Osteocyte (in vitro differentiated cells): ENCODE measurements around the gene PRPF18. TPM values are rescaled to one million over a fixed set of nuclear protein-coding genes. Genes with fewer than 3 reads are reported as not detected.
A peak's percentile ranks its signal among the peaks of the same experiment; 100 is the strongest.

Experiments used
- DNase-seq: peaks from one replicate; pipeline ENCODE4 v3.0.0; 2021; ENCODE audit warnings: mixed read lengths; ENCODE audit not compliant: unreplicated experiment; ENCODE audit errors: extremely low spot score
- H3K27ac Mint-ChIP-seq: one replicate; pipeline ENCODE4 v1.8.0; 2021; ENCODE audit warnings: mild to moderate bottlenecking, mixed read lengths; ENCODE audit not compliant: unreplicated experiment
- H3K27me3 Mint-ChIP-seq: one replicate; pipeline ENCODE4 v1.8.0; 2021; ENCODE audit warnings: mixed read lengths; ENCODE audit not compliant: unreplicated experiment
- H3K36me3 Mint-ChIP-seq: one replicate; pipeline ENCODE4 v1.8.0; 2021; ENCODE audit warnings: mixed read lengths; ENCODE audit not compliant: unreplicated experiment
- H3K4me1 Mint-ChIP-seq: one replicate; pipeline ENCODE4 v1.8.0; 2021; ENCODE audit warnings: mixed read lengths; ENCODE audit not compliant: unreplicated experiment
- H3K4me3 Mint-ChIP-seq: one replicate; pipeline ENCODE4 v1.8.0; 2021; ENCODE audit warnings: mild to moderate bottlenecking, moderate library complexity, mixed read lengths; ENCODE audit not compliant: unreplicated experiment
- H3K9me3 Mint-ChIP-seq: one replicate; pipeline ENCODE4 v1.8.0; 2021; ENCODE audit warnings: mixed read lengths; ENCODE audit not compliant: unreplicated experiment
- total RNA-seq: library from RNA; stranded (reverse); gene quantifications from 2 replicates; pipeline ENCODE4 v1.2.1, GENCODE V29; 2021
- TF ChIP-seq, protein P1 (sequence below): fragments of 200-600 bp; sonication (generic); IDR thresholded peaks from 2 replicates; pipeline ENCODE4 v1.5.0; 2021; ENCODE audit warnings: antibody characterized with exemption, mild to moderate bottlenecking, moderate library complexity

PRPF18 gene
- total RNA-seq, 1 donor from 2014 or later = 19.2 TPM

DNA sequence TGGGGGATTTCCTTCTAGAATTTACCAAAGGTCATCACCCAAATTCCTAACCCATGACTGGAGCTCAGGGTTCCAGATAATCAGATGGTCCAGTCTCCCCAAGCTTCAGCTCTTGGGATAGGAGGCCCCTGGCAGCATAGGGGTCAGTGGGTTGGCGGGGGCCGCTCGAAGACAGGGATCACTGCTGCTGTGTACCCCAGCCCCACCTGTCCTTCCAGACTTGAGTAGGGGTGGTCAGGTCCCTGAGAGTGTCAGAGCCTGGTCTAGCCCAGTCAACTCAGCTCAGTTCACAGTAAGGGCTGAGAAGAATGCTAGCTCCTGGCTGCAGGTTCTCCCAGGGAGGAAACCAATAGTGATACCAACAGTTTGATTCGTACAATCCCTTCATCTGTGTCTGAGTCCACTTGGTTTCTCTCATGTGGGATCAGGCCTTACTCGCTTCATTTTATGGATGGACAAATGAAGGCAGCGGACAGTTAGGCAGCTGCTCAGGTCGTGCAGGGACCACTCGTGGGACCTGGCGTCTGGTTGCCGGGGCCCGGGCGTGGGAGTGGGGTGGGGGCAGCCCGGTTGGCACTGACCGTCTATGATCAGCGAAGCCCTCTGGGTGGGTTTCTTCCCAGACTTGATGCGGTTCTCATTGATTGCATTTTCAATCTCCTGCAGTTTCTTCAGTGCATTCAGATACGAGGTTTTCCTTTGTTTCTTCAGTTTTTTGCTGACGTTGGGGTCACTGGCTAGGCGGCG is 78.9 kb downstream of the PRPF18 start:
- TF ChIP-seq, protein P1, sequence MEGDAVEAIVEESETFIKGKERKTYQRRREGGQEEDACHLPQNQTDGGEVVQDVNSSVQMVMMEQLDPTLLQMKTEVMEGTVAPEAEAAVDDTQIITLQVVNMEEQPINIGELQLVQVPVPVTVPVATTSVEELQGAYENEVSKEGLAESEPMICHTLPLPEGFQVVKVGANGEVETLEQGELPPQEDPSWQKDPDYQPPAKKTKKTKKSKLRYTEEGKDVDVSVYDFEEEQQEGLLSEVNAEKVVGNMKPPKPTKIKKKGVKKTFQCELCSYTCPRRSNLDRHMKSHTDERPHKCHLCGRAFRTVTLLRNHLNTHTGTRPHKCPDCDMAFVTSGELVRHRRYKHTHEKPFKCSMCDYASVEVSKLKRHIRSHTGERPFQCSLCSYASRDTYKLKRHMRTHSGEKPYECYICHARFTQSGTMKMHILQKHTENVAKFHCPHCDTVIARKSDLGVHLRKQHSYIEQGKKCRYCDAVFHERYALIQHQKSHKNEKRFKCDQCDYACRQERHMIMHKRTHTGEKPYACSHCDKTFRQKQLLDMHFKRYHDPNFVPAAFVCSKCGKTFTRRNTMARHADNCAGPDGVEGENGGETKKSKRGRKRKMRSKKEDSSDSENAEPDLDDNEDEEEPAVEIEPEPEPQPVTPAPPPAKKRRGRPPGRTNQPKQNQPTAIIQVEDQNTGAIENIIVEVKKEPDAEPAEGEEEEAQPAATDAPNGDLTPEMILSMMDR = no peak
- no peak for DNase-seq
- H3K36me3 Mint-ChIP-seq = peaks cover 68% of the 10 kb centered on the region
- no peak overlapping the region for H3K4me3 Mint-ChIP-seq
- no peaks in the 10 kb centered on the region for H3K9me3 Mint-ChIP-seq
- no peaks in the 10 kb centered on the region for H3K27me3 Mint-ChIP-seq
- no peak overlapping the region for H3K27ac Mint-ChIP-seq
- peaks cover 8% of the 10 kb centered on the region for H3K4me1 Mint-ChIP-seq

DNA sequence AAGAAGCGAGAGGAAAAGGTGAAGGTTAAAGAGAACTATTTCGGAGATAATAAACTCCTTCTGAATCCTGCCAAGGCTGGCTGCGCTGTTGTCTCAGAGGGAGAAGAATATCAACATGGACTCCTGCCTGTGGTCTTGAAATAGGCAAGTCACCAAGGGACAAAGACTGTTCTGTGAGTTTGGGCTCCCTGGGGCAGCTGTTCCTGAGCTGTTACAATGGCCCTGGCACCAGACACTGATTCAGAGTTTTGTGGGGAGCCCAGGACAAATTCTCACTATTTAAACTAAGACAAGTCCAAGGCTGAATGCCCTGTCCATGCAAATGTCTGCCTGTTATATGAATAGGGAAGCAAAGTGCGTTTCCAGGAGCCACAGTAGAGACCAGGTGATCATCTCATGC is 81.4 kb downstream of the PRPF18 start:
- H3K9me3 Mint-ChIP-seq = no peaks in the 10 kb centered on the region
- DNase-seq = no peak
- peaks cover 12% of the 10 kb centered on the region for H3K4me1 Mint-ChIP-seq
- H3K27me3 Mint-ChIP-seq = no peaks in the 10 kb centered on the region
- H3K27ac Mint-ChIP-seq = peak overlapping the region; percentile 31
- no peak overlapping the region for H3K4me3 Mint-ChIP-seq
- H3K36me3 Mint-ChIP-seq = peaks cover 63% of the 10 kb centered on the region
- TF ChIP-seq, protein P1 = no peak

DNA sequence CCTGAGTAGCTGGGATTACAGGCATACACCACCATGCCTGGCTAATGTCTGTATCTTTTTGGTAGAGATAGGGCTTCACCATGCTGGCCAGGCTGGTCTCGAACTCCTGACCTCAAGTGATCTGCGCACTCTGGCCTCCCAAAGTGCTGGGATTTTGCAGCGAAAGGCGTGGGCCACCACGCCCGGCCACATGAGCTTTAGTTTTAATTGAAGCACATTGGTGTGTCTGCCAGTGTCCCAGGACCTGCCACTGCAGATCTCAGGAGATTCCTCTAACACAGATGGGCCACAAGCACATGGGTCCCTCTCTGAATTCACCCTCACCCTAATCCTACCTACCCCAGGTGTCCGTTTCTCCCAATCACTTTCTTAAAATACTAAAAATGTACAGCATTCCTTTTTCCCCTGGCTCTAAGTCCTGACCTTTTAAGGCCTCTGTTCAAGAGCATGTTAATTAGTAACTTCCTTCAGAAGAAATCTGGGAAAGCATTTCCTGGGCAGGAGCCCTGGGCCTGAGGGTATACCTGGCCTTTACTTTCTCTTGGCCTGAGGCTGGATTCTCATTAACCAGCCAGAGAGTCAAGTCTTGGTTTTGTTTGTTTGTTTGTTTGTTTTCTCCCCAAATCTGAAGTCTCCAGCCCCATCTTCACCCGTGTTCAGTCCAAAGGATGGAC is 82.6 kb downstream of the PRPF18 start:
- no peak overlapping the region for H3K4me3 Mint-ChIP-seq
- H3K27ac Mint-ChIP-seq = peak overlapping the region; percentile 11

DNA sequence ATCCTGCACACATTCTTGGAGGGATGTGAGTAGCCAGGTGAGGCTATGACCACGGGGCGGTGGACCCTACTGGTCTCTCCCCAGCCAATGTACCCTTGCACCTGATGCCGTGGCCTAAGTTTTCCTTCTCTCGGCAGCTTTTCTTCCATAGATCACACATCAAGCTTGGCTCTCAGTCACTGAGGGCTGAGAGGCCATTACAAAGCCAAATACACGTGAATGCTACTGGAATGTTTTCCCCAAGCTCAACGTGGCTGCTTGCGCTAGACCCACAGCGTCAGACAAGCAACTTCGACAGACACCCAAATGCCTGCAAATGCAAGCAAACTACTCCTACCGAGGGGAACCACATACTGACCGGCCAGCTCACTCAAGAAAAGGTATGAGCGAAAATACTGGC is 83.1 kb downstream of the PRPF18 start:
- H3K9me3 Mint-ChIP-seq = no peaks in the 10 kb centered on the region
- TF ChIP-seq, protein P1 = no peak
- H3K27ac Mint-ChIP-seq = no peak overlapping the region
- no peak for DNase-seq
- H3K36me3 Mint-ChIP-seq = peaks cover 68% of the 10 kb centered on the region
- no peak overlapping the region for H3K4me3 Mint-ChIP-seq
- no peaks in the 10 kb centered on the region for H3K27me3 Mint-ChIP-seq
- peaks cover 16% of the 10 kb centered on the region for H3K4me1 Mint-ChIP-seq

More for the DNA sequence above, 82.6 kb downstream of the PRPF18 start:
- no peaks in the 10 kb centered on the region for H3K9me3 Mint-ChIP-seq
- H3K4me1 Mint-ChIP-seq = peaks cover 16% of the 10 kb centered on the region
- no peaks in the 10 kb centered on the region for H3K27me3 Mint-ChIP-seq
- TF ChIP-seq, protein P1 = no peak
- H3K36me3 Mint-ChIP-seq = peaks cover 62% of the 10 kb centered on the region
- no peak for DNase-seq

DNA sequence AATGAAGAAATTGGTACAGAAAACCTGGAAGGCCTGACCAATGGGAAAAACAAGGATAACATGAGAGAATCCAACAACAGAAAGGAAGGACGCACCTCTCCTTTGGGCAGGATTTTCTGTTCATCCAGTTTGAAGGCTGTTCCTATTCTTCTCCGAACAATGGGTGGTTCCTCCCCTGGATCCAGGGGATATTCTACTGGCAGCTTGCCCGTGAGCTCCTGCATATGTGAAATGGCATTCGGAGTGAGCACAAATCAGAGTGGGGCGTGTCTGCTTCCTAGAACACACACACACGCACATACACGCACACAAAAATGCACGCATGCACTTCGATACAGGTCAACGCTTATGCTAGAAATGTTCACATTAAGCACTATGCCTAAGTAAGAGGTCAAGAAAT is 83.5 kb downstream of the PRPF18 start:
- TF ChIP-seq, protein P1 = no peak
- Mint-ChIP-seq H3K9me3 (no peaks in the 10 kb centered on the region), H3K27ac (peak overlapping the region; percentile 7), H3K4me1 (peaks cover 16% of the 10 kb centered on the region), H3K4me3 (no peak overlapping the region), H3K27me3 (no peaks in the 10 kb centered on the region), H3K36me3 (peaks cover 64% of the 10 kb centered on the region)
- no peak for DNase-seq
